GM21717 (cell line): ENCODE results near the gene GRM5.
"Not testable (repeated sequence)": the region's sequence is repeated elsewhere in the genome, so short reads cannot be mapped to it uniquely, and the experiment has no call there.

ENCODE experiments used
- ATAC-seq: cut with Tn5 transposase; IDR thresholded peaks from one replicate; pipeline ENCODE4 v1.9.1; 2021; ENCODE audit warnings: mild to moderate bottlenecking, moderate library complexity; ENCODE audit not compliant: unreplicated experiment

GRM5 gene

GRCh38 chr11:88975441-88975840 is 90.3 kb downstream of the GRM5 start:
- not testable (repeated sequence) for ATAC-seq

- ATAC-seq: no peak
Observed at GRCh38 chr11:88972210-88972609, 93.6 kb downstream of the GRM5 start.

GRCh38 chr11:88961621-88962020 is 104.2 kb downstream of the GRM5 start:
- ATAC-seq: not testable (repeated sequence)

GRCh38 chr11:88959857-88960256 is 105.9 kb downstream of the GRM5 start:
- ATAC-seq: not testable (repeated sequence)

GRCh38 chr11:88950975-88951374 is 114.8 kb downstream of the GRM5 start:
- ATAC-seq: no peak

- not testable (repeated sequence) for ATAC-seq
Observed at GRCh38 chr11:88948908-88949307, 116.9 kb downstream of the GRM5 start.

GRCh38 chr11:88947843-88948572 is 117.8 kb downstream of the GRM5 start:
- ATAC-seq: peak; percentile 74

- not testable (repeated sequence) for ATAC-seq
Observed at GRCh38 chr11:88929665-88930064, 136.1 kb downstream of the GRM5 start.

GRCh38 chr11:88917065-88917464 is 148.7 kb downstream of the GRM5 start:
- ATAC-seq: not testable (repeated sequence)

GRCh38 chr11:88909500-88909899 is 156.3 kb downstream of the GRM5 start:
- no peak for ATAC-seq

GRCh38 chr11:88901436-88901835 is 164.3 kb downstream of the GRM5 start:
- ATAC-seq: not testable (repeated sequence)

GRCh38 chr11:88888855-88889254 is 176.9 kb downstream of the GRM5 start:
- ATAC-seq: not testable (repeated sequence)

- ATAC-seq: peak; percentile 53
Observed at GRCh38 chr11:88886796-88887195, 179.0 kb downstream of the GRM5 start.

GRCh38 chr11:88882800-88883199 is 183.0 kb downstream of the GRM5 start:
- ATAC-seq: not testable (repeated sequence)

- ATAC-seq: no peak
Observed at GRCh38 chr11:88861618-88862017, 204.2 kb downstream of the GRM5 start.

- not testable (repeated sequence) for ATAC-seq
Observed at GRCh38 chr11:88860431-88860830, 205.4 kb downstream of the GRM5 start.

GRCh38 chr11:88853963-88854362 is 211.8 kb downstream of the GRM5 start:
- ATAC-seq: not testable (repeated sequence)

GRCh38 chr11:88851547-88851946 is 214.2 kb downstream of the GRM5 start:
- not testable (repeated sequence) for ATAC-seq

- ATAC-seq: not testable (repeated sequence)
Observed at GRCh38 chr11:88849773-88850172, 216.0 kb downstream of the GRM5 start.

GRCh38 chr11:88849368-88849767 is 216.4 kb downstream of the GRM5 start:
- ATAC-seq: no peak

- not testable (repeated sequence) for ATAC-seq
Observed at GRCh38 chr11:88846266-88846665, 219.5 kb downstream of the GRM5 start.

GRCh38 chr11:88844941-88845340 is 220.8 kb downstream of the GRM5 start:
- ATAC-seq: not testable (repeated sequence)
